ENCODE measurements around the gene HSD17B4.
"Not testable (repeated sequence)": the region's sequence is repeated elsewhere in the genome, so short reads cannot be mapped to it uniquely, and the experiment has no call there.

HSD17B4 gene

DNA sequence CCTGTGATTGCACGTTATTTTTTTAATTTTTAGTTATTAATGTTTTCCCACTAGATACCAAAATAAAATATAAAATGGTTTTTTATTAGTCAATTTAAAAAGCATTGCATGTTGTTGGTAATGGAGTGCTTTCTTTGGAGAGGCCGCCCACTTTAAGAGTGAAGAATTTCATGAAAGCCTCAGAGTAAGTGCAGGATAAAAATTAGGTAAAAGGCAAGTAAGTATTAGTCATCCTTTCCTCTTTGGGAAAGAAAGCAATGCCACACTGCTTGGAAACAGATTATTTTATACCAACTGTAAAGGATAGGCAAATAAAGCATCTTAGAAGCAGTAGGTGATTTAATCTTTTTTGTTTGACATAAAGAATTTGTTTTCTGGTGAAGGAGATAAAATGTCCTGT is 62.9 kb downstream of the HSD17B4 start:
- H2AFZ ChIP-seq = no peak overlapping the region
- no peaks in the 10 kb centered on the region for H3K27me3 ChIP-seq (ENCODE audit: control insufficient read depth, insufficient read depth, low read length)
- no peaks in the 10 kb centered on the region for H3K4me1 ChIP-seq
- no peaks in the 10 kb centered on the region for H3K79me2 ChIP-seq
- H3K9ac ChIP-seq = no peak overlapping the region
- H3K27ac ChIP-seq = no peak overlapping the region
- TF ChIP-seq, protein P1, sequence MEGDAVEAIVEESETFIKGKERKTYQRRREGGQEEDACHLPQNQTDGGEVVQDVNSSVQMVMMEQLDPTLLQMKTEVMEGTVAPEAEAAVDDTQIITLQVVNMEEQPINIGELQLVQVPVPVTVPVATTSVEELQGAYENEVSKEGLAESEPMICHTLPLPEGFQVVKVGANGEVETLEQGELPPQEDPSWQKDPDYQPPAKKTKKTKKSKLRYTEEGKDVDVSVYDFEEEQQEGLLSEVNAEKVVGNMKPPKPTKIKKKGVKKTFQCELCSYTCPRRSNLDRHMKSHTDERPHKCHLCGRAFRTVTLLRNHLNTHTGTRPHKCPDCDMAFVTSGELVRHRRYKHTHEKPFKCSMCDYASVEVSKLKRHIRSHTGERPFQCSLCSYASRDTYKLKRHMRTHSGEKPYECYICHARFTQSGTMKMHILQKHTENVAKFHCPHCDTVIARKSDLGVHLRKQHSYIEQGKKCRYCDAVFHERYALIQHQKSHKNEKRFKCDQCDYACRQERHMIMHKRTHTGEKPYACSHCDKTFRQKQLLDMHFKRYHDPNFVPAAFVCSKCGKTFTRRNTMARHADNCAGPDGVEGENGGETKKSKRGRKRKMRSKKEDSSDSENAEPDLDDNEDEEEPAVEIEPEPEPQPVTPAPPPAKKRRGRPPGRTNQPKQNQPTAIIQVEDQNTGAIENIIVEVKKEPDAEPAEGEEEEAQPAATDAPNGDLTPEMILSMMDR (IDR thresholded peaks at IDR 0.05) = no peak
- no peak overlapping the region for H3K4me3 ChIP-seq (ENCODE audit: low read depth, low read length)
- no peaks in the 10 kb centered on the region for H3K9me3 ChIP-seq (ENCODE audit: control insufficient read depth, low read length)
- no peak overlapping the region for H3K4me2 ChIP-seq (ENCODE audit: low read length)
- no peaks in the 10 kb centered on the region for H3K36me3 ChIP-seq (ENCODE audit: control insufficient read depth, insufficient read depth, low read length)

DNA sequence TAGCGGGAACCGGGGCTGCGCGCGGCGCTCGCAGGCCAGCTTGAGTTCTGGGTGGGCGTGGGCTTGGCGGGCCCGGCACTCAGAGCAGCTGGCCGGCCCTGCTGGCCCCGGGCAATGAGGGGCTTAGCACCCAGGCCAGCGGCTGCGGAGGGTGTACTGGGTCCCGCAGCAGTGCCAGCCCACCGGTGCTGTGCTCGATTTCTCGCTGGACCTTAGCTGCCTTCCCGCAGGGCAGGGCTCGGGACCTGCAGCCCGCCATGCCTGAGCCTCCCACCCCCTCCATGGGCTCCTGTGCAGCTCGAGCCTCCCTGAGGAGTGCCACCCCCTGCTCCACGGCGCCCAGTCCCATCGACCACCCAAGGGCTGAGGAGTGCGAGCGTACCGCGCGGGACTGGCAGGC is 64.8 kb downstream of the HSD17B4 start:
- not testable (repeated sequence) for H3K27me3 ChIP-seq (ENCODE audit: control insufficient read depth, insufficient read depth, low read length); H3K4me3 ChIP-seq (ENCODE audit: low read depth, low read length); H3K9ac ChIP-seq; H3K79me2 ChIP-seq; H3K36me3 ChIP-seq (ENCODE audit: control insufficient read depth, insufficient read depth, low read length); H2AFZ ChIP-seq; H3K4me2 ChIP-seq (ENCODE audit: low read length); H3K27ac ChIP-seq; H3K4me1 ChIP-seq; H3K9me3 ChIP-seq (ENCODE audit: control insufficient read depth, low read length)

DNA sequence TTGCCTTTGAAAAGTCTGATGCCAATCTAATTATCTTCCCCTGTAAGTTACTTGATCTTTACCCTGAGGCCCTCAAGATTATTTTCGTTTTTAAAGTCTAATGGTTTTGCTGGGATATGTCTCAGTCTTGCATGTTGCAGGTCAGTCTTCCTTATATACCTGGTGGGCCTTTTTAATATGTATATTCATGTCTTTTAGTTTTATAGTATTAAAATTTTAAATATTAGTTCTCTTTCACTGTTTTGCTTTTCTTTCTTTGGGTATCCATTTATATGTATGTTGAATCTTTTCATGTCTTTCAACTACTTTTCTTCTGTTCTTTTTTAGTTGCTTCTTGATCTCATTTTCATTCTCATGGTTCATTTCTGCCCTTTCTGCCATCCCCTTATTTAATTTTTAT is 68.9 kb downstream of the HSD17B4 start:
- Histone ChIP-seq H3K4me3 (ENCODE audit: low read depth, low read length) (no peak overlapping the region), H3K4me1 (no peaks in the 10 kb centered on the region), H3K9me3 (ENCODE audit: control insufficient read depth, low read length) (no peaks in the 10 kb centered on the region), H3K27me3 (ENCODE audit: control insufficient read depth, insufficient read depth, low read length) (no peaks in the 10 kb centered on the region), H2AFZ (no peak overlapping the region), H3K27ac (no peak overlapping the region), H3K4me2 (ENCODE audit: low read length) (no peak overlapping the region), H3K36me3 (ENCODE audit: control insufficient read depth, insufficient read depth, low read length) (peaks cover 3% of the 10 kb centered on the region), H3K79me2 (no peaks in the 10 kb centered on the region), H3K9ac (no peak overlapping the region)
- TF ChIP-seq, protein P1 (IDR thresholded peaks at IDR 0.05) = no peak

DNA sequence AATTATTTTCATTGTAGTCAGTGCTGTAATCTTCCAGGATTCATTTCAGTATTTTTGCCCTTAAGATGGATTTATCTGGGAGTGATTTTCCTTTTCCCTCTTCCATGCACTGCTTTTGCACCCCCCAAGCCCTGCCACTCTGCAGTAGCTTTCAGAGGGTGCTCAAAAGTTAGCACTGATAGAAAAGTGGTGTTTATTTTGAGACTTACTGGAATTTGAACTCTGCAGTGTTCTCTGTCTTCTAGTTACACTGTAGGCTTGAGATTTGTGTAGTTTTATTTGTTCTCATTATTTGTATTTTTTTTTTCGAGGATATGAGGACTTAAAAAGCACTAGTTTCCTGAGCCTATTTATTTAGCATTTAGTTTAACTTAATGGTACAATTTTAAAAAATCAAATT is 70.5 kb downstream of the HSD17B4 start:
- Histone ChIP-seq H3K9me3 (ENCODE audit: control insufficient read depth, low read length) (no peaks in the 10 kb centered on the region), H3K4me1 (no peaks in the 10 kb centered on the region), H3K27me3 (ENCODE audit: control insufficient read depth, insufficient read depth, low read length) (no peaks in the 10 kb centered on the region), H3K9ac (no peak overlapping the region), H3K4me2 (ENCODE audit: low read length) (no peak overlapping the region), H3K27ac (no peak overlapping the region), H3K4me3 (ENCODE audit: low read depth, low read length) (no peak overlapping the region), H2AFZ (no peak overlapping the region), H3K79me2 (no peaks in the 10 kb centered on the region), H3K36me3 (ENCODE audit: control insufficient read depth, insufficient read depth, low read length) (peaks cover 3% of the 10 kb centered on the region)
- TF ChIP-seq, protein P1 (IDR thresholded peaks at IDR 0.05) = no peak

DNA sequence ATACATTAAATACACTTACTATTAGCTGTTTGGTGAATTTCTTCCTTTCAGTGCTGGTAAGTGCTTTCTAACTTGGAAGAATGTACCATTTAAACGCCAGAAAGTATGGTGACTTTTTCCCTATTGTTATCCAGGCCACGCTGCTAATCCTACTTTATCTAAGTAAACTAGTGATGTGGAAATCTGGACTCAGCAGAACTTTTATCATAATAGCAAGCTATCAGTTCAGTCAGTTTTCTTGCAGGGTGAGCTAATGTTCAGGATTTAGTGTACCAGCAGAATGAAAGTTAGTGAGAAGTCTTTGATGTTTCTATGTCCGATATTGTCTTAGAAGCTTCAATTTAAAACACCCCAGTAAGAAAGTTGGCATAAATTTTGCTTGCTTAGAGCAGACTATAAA is 72.2 kb downstream of the HSD17B4 start:
- TF ChIP-seq, protein P1 (IDR thresholded peaks at IDR 0.05) = no peak
- peaks cover 3% of the 10 kb centered on the region for H3K36me3 ChIP-seq (ENCODE audit: control insufficient read depth, insufficient read depth, low read length)
- no peak overlapping the region for H3K9ac ChIP-seq

More for the DNA sequence above, 72.2 kb downstream of the HSD17B4 start:
- H2AFZ ChIP-seq = no peak overlapping the region
- no peaks in the 10 kb centered on the region for H3K4me1 ChIP-seq
- H3K27ac ChIP-seq = no peak overlapping the region
- no peaks in the 10 kb centered on the region for H3K79me2 ChIP-seq
- H3K27me3 ChIP-seq (ENCODE audit: control insufficient read depth, insufficient read depth, low read length) = no peaks in the 10 kb centered on the region
- no peak overlapping the region for H3K4me3 ChIP-seq (ENCODE audit: low read depth, low read length)
- no peak overlapping the region for H3K4me2 ChIP-seq (ENCODE audit: low read length)
- no peaks in the 10 kb centered on the region for H3K9me3 ChIP-seq (ENCODE audit: control insufficient read depth, low read length)

Measured in parathyroid adenoma (tissue), 2 donors.